CD8-positive, alpha-beta memory T cell (primary cell): ENCODE results near the gene LPA. TPM values are rescaled to one million over a fixed set of nuclear protein-coding genes. Genes with fewer than 3 reads are reported as not detected.
A peak's percentile ranks its signal among the peaks of the same experiment; 100 is the strongest.
"Not testable (repeated sequence)": the region's sequence is repeated elsewhere in the genome, so short reads cannot be mapped to it uniquely, and the experiment has no call there.

ENCODE experiments used
- CTCF ChIA-PET: fragments of 350-600 bp; sonication (Branson Sonifier 250); formaldehyde crosslinking; loops from one replicate; lab custom pipeline; 2021; ENCODE audit warnings: antibody characterized with exemption; lab: Charles Lee
- POLR2A ChIA-PET: fragments of 350-600 bp; sonication (Branson Sonifier 250); formaldehyde crosslinking; loops from one replicate; lab custom pipeline; 2021; ENCODE audit warnings: antibody characterized with exemption; lab: Charles Lee
- DNase-seq, 5 donors: peaks; one replicate each; pipeline versions ENCODE4 v3.0.0 to v3.0.0-alpha.2; 2020 to 2022; ENCODE audit warnings: mixed read lengths in 1 of 5
- H3K27ac ChIP-seq: one replicate; pipeline ENCODE4 v1.7.0; 2013; ENCODE audit warnings: low read depth, mild to moderate bottlenecking, low read length, moderate library complexity
- H3K27me3 ChIP-seq: 2 replicates; pipeline ENCODE4 v1.7.0; 2013; ENCODE audit warnings: low read length, mild to moderate bottlenecking; ENCODE audit not compliant: insufficient read depth, poor library complexity, severe bottlenecking
- H3K36me3 ChIP-seq: 2 replicates; pipeline ENCODE4 v1.7.0; 2013; ENCODE audit warnings: mild to moderate bottlenecking, low read length, moderate library complexity; ENCODE audit not compliant: insufficient read depth
- H3K4me1 ChIP-seq: 2 replicates; pipeline ENCODE4 v1.7.0; 2013; ENCODE audit warnings: mild to moderate bottlenecking, low read length, moderate library complexity; ENCODE audit not compliant: insufficient read depth
- H3K4me3 ChIP-seq: 2 replicates; pipeline ENCODE4 v1.7.0; 2013; ENCODE audit warnings: mild to moderate bottlenecking, low read length
- H3K9me3 ChIP-seq: 2 replicates; pipeline ENCODE4 v1.7.0; 2013; ENCODE audit warnings: mild to moderate bottlenecking, low read length
- H3K27ac Mint-ChIP-seq, 8 donors: one replicate each; pipeline ENCODE4 v1.8.0; 2020 to 2021; ENCODE audit warnings: mixed read lengths in 8 of 8, mild to moderate bottlenecking in 6 of 8, inconsistent platforms in 3 of 8, moderate library complexity in 3 of 8
- H3K27me3 Mint-ChIP-seq, 2 donors: one replicate each; pipeline ENCODE4 v1.8.0; 2020 to 2021; ENCODE audit warnings: mixed read lengths in 2 of 2, mild to moderate bottlenecking in 1 of 2, moderate library complexity in 1 of 2
- H3K36me3 Mint-ChIP-seq, 3 donors: one replicate each; pipeline ENCODE4 v1.8.0; 2020 to 2021; ENCODE audit warnings: mixed read lengths in 3 of 3, inconsistent platforms in 1 of 3, mild to moderate bottlenecking in 1 of 3
- H3K4me1 Mint-ChIP-seq, 3 donors: one replicate each; pipeline ENCODE4 v1.8.0; 2020 to 2021; ENCODE audit warnings: mixed read lengths in 3 of 3, inconsistent platforms in 1 of 3, mild to moderate bottlenecking in 1 of 3
- H3K4me3 Mint-ChIP-seq, 7 donors: one replicate each; pipeline ENCODE4 v1.8.0; 2020 to 2021; ENCODE audit warnings: mixed read lengths in 7 of 7, mild to moderate bottlenecking in 6 of 7, moderate library complexity in 4 of 7, inconsistent platforms in 2 of 7
- H3K9me3 Mint-ChIP-seq, 5 donors: one replicate each; pipeline ENCODE4 v1.8.0; 2020 to 2022; ENCODE audit warnings: mixed read lengths in 5 of 5, mild to moderate bottlenecking in 3 of 5, moderate library complexity in 2 of 5, inconsistent platforms in 1 of 5
- polyA plus RNA-seq: library from polyadenylated mRNA; unstranded; fragments of 300-500 nt; fragmentation: Illumina TruSeq; gene quantifications from one replicate; pipeline ENCODE4 v1.2.3, GENCODE V29; 2021
- total RNA-seq, 2 experiments: library from RNA; stranded (reverse); gene quantifications; one replicate each; pipeline ENCODE4 v1.2.3, GENCODE V29; 2021

The LPA gene
- total and polyA plus RNA-seq, 3 experiments from 2014 or later: not detected

DNA sequence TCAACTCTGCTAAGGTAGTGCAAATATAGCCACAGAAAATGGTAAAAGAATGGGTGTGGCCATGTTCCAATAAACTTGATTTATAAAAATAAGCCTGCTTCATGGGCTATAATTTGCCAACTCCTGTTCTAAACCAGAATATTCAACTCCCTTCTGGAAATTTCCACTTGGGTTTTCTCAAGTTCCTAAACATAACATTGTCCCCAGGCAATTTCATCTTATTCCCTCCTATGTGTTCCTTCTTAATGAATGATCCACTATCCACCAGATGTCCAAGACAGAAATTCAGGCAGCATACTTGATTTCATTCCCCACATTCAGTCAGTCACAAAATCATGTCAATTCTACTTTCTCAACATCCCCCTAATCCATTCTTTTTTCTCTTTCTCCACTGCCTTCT lies 30.9 kb upstream of the LPA start:
- H3K36me3 ChIP-seq, H3K9me3 Mint-ChIP-seq, H3K27me3 Mint-ChIP-seq, H3K9me3 ChIP-seq, H3K4me3 Mint-ChIP-seq, H3K27ac Mint-ChIP-seq, CTCF ChIA-PET, H3K4me1 Mint-ChIP-seq, H3K36me3 Mint-ChIP-seq, H3K27ac ChIP-seq, POLR2A ChIA-PET, H3K27me3 ChIP-seq, H3K4me1 ChIP-seq, H3K4me3 ChIP-seq, DNase-seq: not testable (repeated sequence)

DNA sequence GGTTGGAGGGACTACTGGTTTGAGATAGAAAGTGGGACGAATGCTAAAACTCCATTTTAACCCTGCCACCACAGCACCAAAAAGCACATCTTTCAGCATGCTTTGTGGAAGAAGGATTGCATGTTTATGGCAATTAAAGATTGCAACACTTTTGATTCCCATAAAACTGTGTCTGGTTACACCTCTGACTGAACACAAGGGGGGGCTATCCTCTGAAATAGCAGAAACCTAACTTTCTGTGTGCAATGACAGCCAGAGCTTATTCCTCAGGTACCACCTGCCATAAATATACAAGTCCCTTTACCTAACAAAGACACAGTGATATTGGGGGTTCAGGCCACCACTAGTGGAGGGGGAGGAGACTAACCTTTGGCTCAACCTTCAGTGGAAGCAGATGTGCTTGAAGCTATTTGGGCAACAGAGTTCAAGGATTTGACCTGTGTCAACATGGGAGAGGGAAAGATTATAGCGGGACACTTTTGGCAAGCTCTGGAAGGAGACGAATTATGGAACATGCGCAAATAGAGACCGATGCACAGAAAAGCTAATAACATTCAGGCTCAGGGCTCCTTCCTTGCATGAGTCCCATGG lies 28.4 kb upstream of the LPA start:
- DNase-seq: no peak
- POLR2A ChIA-PET: no interaction called here
- Mint-ChIP-seq H3K36me3 (no peaks in the 10 kb centered on the region), H3K4me3 (no peak overlapping the region), H3K27ac (no peak overlapping the region), H3K4me1 (no peaks in the 10 kb centered on the region), H3K27me3 (peaks cover 0 to 3% of the 10 kb centered on the region in 2 donors), H3K9me3 (no peaks in the 10 kb centered on the region)
- no peaks in the 10 kb centered on the region for H3K4me1 ChIP-seq
- no peaks in the 10 kb centered on the region for H3K36me3 ChIP-seq
- H3K9me3 ChIP-seq: no peaks in the 10 kb centered on the region
- H3K4me3 ChIP-seq: no peak overlapping the region
- no peak overlapping the region for H3K27ac ChIP-seq
- H3K27me3 ChIP-seq: no peaks in the 10 kb centered on the region
- CTCF ChIA-PET: no interaction called here

DNA sequence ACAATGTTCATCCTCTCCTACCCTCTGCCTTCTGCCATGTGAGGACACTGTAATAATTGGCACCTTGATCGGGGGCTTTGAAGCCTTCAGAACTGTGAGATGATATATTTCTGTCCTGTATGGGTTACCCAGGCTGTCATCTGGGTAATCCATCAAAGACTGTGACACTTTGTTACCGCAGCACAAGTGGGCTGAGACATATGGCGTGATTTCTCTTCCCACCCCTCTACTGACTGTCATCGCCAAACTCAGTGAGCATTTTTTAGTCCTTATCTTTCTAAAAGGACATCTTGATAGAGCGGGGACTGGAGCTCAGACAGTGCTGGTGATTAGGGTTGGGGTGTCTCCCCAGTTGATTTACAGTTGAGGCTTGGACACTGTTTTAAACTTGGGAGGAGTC lies 27.5 kb upstream of the LPA start:
- Mint-ChIP-seq H3K27ac (no peak overlapping the region), H3K4me1 (no peaks in the 10 kb centered on the region), H3K4me3 (no peak overlapping the region), H3K36me3 (no peaks in the 10 kb centered on the region), H3K27me3 (peaks cover 0 to 3% of the 10 kb centered on the region in 2 donors), H3K9me3 (no peaks in the 10 kb centered on the region)
- no peaks in the 10 kb centered on the region for H3K36me3 ChIP-seq
- no peak overlapping the region for H3K27ac ChIP-seq
- no peaks in the 10 kb centered on the region for H3K27me3 ChIP-seq
- H3K4me1 ChIP-seq: no peaks in the 10 kb centered on the region
- DNase-seq: no peak
- no peak overlapping the region for H3K4me3 ChIP-seq
- CTCF ChIA-PET: no interaction called here
- H3K9me3 ChIP-seq: no peaks in the 10 kb centered on the region
- POLR2A ChIA-PET: no interaction called here

DNA sequence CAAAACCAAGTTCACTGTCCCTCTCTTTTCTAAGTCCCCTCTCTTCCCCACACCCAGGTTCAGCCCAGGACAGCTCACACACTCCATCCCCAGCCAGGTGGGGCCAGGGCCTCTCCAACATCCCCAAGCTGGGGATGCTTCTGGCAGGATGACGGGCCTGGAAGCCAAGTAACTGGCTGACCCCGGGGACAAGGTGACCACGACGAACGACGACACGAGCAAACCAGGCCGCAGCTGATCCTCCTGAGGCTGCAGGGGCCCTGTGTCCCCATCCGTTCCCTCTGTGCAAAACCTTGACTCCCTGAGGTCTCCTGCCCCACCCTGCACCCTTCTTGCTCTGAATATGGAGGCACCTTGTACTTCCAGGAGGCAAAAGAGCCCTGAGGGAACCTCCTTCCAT lies 26.4 kb upstream of the LPA start:
- Histone ChIP-seq H3K9me3 (no peaks in the 10 kb centered on the region), H3K4me1 (no peaks in the 10 kb centered on the region), H3K4me3 (no peak overlapping the region), H3K36me3 (no peaks in the 10 kb centered on the region), H3K27ac (no peak overlapping the region), H3K27me3 (no peaks in the 10 kb centered on the region)
- Mint-ChIP-seq H3K36me3 (no peaks in the 10 kb centered on the region), H3K27me3 (peaks cover 3% of the 10 kb centered on the region in 2 donors), H3K27ac (no peak overlapping the region), H3K4me3 (no peak overlapping the region), H3K4me1 (no peaks in the 10 kb centered on the region), H3K9me3 (no peaks in the 10 kb centered on the region)
- ChIA-PET POLR2A (no interaction called here), CTCF (no interaction called here)
- no peak for DNase-seq

DNA sequence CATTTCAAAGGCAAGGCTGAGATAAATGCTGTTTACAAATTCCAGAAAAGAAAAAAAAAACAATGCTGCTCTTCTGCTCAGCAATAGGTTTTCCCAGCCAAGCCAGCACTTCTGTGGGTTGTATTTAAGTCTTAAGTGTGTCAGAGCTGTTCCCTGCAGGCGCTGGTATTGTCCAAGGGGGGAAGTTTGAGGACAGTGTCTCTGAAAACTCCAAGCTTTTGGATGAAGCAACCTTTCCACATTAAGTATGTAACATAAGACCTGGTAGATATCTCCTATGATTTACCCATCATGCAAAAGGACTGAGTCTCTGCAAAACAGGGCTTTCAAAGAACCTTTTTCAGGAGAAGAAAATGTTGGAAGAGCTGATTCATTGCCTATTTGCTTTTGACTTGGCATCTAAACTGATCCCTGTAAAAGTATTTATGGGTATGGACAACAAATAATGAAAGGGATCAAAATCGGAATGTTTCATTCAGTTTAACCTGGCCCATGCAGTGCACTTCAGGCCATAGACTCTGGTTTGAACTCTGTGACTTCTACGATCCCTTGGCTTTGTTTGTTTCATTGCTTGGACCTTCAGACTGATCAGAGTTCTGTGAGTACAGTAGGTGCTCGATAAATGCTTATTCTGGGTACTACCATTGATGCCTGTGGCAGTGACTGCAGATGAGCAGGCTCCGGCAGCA lies 21.8 kb upstream of the LPA start:
- Histone ChIP-seq H3K4me1 (no peaks in the 10 kb centered on the region), H3K4me3 (no peak overlapping the region), H3K27me3 (no peaks in the 10 kb centered on the region), H3K36me3 (no peaks in the 10 kb centered on the region), H3K27ac (no peak overlapping the region), H3K9me3 (no peaks in the 10 kb centered on the region)
- DNase-seq: no peak
- ChIA-PET CTCF (no interaction called here), POLR2A (no interaction called here)
- no peaks in the 10 kb centered on the region for H3K9me3 Mint-ChIP-seq
- H3K27ac Mint-ChIP-seq: no peak overlapping the region
- no peaks in the 10 kb centered on the region for H3K36me3 Mint-ChIP-seq
- H3K27me3 Mint-ChIP-seq: peaks cover 1 to 3% of the 10 kb centered on the region in 2 donors
- H3K4me1 Mint-ChIP-seq: no peaks in the 10 kb centered on the region
- peak overlapping the region in 1 of 7 donors; percentile 66 for H3K4me3 Mint-ChIP-seq

DNA sequence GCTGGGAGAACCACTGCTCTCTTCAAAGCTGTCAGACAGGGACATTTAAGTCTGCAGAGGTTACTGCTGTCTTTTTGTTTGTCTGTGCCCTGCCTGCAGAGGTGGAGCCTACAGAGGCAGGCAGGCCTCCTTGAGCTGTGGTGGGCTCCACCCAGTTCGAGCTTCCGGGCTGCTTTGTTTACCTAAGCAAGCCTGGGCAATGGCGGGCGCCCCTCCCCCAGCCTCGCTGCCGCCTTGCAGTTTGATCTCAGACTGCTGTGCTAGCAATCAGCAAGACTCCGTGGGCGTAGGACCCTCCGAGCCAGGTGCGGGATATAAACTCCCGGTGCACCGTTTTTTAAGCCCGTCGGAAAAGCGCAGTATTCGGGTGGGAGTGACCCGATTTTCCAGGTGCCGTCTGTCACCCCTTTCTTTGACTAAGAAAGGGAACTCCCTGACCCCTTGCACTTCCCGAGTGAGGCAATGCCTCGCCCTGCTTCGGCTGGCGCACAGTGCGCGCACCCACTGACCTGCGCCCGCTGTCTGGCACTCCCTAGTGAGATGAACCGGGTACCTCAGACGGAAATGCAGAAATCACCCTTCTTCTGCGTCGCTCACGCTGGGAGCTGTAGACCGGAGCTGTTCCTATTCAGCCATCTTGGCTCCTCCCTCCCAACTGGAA lies 21.2 kb upstream of the LPA start:
- CTCF ChIA-PET, POLR2A ChIA-PET, H3K36me3 Mint-ChIP-seq: not testable (repeated sequence)

DNA sequence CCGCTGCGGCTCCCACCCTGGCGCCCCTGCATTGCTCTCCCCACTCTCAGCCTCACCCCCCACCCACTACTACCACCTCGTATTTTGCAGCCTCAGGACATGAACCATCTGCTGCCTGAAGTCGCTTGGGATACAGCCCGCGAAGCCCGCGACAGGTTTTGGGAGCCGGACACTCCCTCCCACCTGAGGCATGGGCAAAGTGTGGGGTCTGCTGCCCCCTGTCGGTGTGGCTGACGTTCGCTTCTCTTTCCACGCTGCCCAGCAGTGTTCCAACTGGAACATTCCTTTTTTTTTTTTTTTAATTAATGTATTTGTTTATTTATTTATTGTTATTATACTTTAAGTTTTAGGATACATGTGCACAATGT lies 15.3 kb upstream of the LPA start:
- Mint-ChIP-seq H3K27me3 (peaks cover 0 to 1% of the 10 kb centered on the region in 2 donors), H3K4me3 (no peak overlapping the region), H3K36me3 (no peaks in the 10 kb centered on the region), H3K9me3 (no peaks in the 10 kb centered on the region), H3K4me1 (no peaks in the 10 kb centered on the region), H3K27ac (no peak overlapping the region)
- DNase-seq: no peak
- POLR2A ChIA-PET: no interaction called here
- CTCF ChIA-PET: no interaction called here
- H3K4me3 ChIP-seq: no peak overlapping the region
- H3K4me1 ChIP-seq: no peaks in the 10 kb centered on the region
- H3K27me3 ChIP-seq: no peaks in the 10 kb centered on the region
- no peaks in the 10 kb centered on the region for H3K9me3 ChIP-seq
- H3K27ac ChIP-seq: no peak overlapping the region
- no peaks in the 10 kb centered on the region for H3K36me3 ChIP-seq

More for the DNA sequence above, 21.2 kb upstream of the LPA start:
- H3K36me3 ChIP-seq, H3K4me1 ChIP-seq, H3K9me3 ChIP-seq, H3K4me3 ChIP-seq, H3K4me3 Mint-ChIP-seq, H3K27ac Mint-ChIP-seq, DNase-seq, H3K9me3 Mint-ChIP-seq, H3K27ac ChIP-seq, H3K4me1 Mint-ChIP-seq, H3K27me3 ChIP-seq, H3K27me3 Mint-ChIP-seq: not testable (repeated sequence)

DNA sequence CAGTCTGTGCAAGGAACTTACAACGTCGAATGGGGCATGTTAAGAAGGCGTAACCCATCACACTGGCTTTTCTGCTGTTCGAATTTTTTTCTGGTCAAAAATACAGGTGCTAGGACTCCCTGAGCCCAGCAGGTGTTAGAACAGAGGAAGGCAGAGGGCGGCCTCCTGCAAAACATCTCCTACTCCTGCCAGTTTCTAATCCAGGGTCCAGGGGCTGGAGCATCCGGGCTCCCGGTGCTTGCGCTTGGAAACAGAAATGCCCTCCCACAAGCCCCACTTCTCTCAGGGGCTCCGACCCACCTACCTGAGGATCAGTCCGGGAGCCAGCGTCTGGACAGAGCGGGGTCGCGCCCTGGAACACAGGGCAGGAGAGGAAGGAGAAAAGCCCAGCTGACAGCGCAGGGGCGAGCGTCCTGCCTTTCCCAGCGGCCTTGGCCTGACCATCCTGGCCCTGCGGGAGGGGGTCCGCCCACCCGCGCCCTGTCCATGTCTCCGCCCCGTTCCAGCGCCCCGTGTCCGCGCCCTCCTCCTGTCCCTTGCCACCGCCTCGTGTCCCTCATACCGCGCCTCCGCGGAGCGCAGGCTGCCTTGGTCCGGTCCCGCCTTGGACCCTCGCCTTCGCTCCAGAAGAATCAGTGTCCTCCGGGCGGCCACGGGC lies 14.8 kb upstream of the LPA start:
- no peak for DNase-seq
- ChIA-PET CTCF (no interaction called here), POLR2A (no interaction called here)
- Mint-ChIP-seq H3K4me3 (no peak overlapping the region), H3K4me1 (no peaks in the 10 kb centered on the region), H3K27ac (no peak overlapping the region), H3K36me3 (no peaks in the 10 kb centered on the region), H3K9me3 (no peaks in the 10 kb centered on the region), H3K27me3 (peaks cover 0 to 1% of the 10 kb centered on the region in 2 donors)
- no peaks in the 10 kb centered on the region for H3K9me3 ChIP-seq
- no peak overlapping the region for H3K4me3 ChIP-seq
- no peaks in the 10 kb centered on the region for H3K36me3 ChIP-seq
- no peaks in the 10 kb centered on the region for H3K27me3 ChIP-seq
- H3K4me1 ChIP-seq: no peaks in the 10 kb centered on the region
- no peak overlapping the region for H3K27ac ChIP-seq
